GM12878 (cell line): ENCODE measurements around the gene KLF11.

Source experiments
- ASH2L ChIP-seq: fragments of 300-600, 200-600 bp; sonication (generic); IDR thresholded peaks from 2 replicates; pipeline ENCODE4 v1.6.1; 2017; ENCODE audit warnings: low read depth, mild to moderate bottlenecking, borderline replicate concordance
- ATF7 ChIP-seq: fragments of 450-650 bp; IDR thresholded peaks from 2 replicates; pipeline ENCODE4 v1.6.1; 2016; ENCODE audit warnings: low read depth, mild to moderate bottlenecking
- BHLHE40 ChIP-seq, 2 experiments: fragments of 450-650 bp in 1 of 2; IDR thresholded peaks; 2 replicates each; pipeline ENCODE4 v1.6.1; 2011 to 2017; ENCODE audit warnings: low read depth in 2 of 2, borderline replicate concordance in 1 of 2, improper control_type of control experiment in 1 of 2, low read length in 1 of 2, mild to moderate bottlenecking in 1 of 2
- BRCA1 ChIP-seq: IDR thresholded peaks from 2 replicates; pipeline ENCODE4 v1.6.1; 2011; ENCODE audit warnings: low read depth, low read length, improper control_type of control experiment
- CHD2 ChIP-seq: IDR thresholded peaks from 2 replicates; pipeline ENCODE4 v1.6.1; 2011; ENCODE audit warnings: low read depth, low read length, improper control_type of control experiment, borderline replicate concordance
- EZH2 ChIP-seq: IDR thresholded peaks from 2 replicates; pipeline ENCODE4 v1.6.1; 2012; ENCODE audit warnings: low read depth, mild to moderate bottlenecking, control low read depth, inconsistent platforms, low read length, borderline replicate concordance; ENCODE audit not compliant: control insufficient read depth
- FOS ChIP-seq: IDR thresholded peaks from 3 replicates; pipeline ENCODE4 v1.6.1; 2011; ENCODE audit warnings: borderline replicate concordance; ENCODE audit not compliant: insufficient read length; ENCODE audit errors: extremely low read depth
- KDM1A ChIP-seq: fragments of 200-600 bp; sonication (generic); IDR thresholded peaks from 2 replicates; pipeline ENCODE4 v1.6.1; 2016; ENCODE audit warnings: borderline replicate concordance
- NFIC ChIP-seq: IDR thresholded peaks from 2 replicates; pipeline ENCODE4 v1.6.1; 2012; ENCODE audit warnings: low read depth, mild to moderate bottlenecking, inconsistent platforms, low read length, moderate library complexity
- TARDBP ChIP-seq: IDR thresholded peaks from 2 replicates; pipeline ENCODE4 v1.6.1; 2016; ENCODE audit warnings: borderline replicate concordance
- TF ChIP-seq, protein P1 (sequence below): IDR thresholded peaks from 2 replicates; pipeline ENCODE4 v1.6.1; 2011; ENCODE audit warnings: low read depth, low read length, improper control_type of control experiment, borderline replicate concordance
- TF ChIP-seq, protein P2 (sequence below), 3 experiments: IDR thresholded peaks in 2 of 3; conservative IDR thresholded peaks in 1 of 3; 2 replicates each; pipeline ENCODE4 v1.5.1; 2011; ENCODE audit warnings: low read depth in 3 of 3, low read length in 3 of 3, mild to moderate bottlenecking in 3 of 3, control low read depth in 2 of 3, moderate library complexity in 2 of 3, inconsistent platforms in 1 of 3, mixed read lengths in 1 of 3; ENCODE audit not compliant: control insufficient read depth in 2 of 3, insufficient read depth in 1 of 3; ENCODE audit errors: extremely low read depth in 1 of 3
- TF ChIP-seq, protein P3 (sequence below): IDR thresholded peaks from 2 replicates; pipeline ENCODE4 v1.6.1; 2011; ENCODE audit warnings: mild to moderate bottlenecking, low read depth, low read length, moderate library complexity; ENCODE audit not compliant: insufficient replicate concordance
- TF ChIP-seq, protein P4 (sequence below): IDR thresholded peaks from 2 replicates; pipeline ENCODE4 v1.6.1; 2012; ENCODE audit warnings: improper control_type of control experiment, low read depth, low read length; ENCODE audit not compliant: insufficient replicate concordance

DNA sequence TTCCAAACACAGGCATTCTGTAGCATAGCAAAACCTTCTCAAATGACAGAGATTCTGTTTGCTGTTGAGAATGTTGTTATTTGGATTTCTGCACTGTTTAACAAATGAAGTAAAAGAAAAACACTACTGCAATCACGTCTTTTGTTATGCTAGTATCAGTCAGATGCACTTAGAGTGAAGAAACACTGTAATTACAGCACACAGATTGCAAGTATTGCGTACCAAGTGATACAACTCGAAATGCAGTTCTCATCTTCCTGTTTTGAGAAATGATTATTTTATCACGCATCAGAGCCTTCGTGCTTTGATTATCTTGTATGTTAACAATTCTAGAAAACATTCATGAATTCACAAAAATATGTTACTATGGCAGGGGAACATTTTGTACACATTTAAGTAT lies 41.8 kb upstream of the KLF11 start:
- TF ChIP-seq KDM1A (no peak), FOS (no peak), NFIC (no peak), BRCA1 (no peak), ATF7 (no peak), TARDBP (no peak), CHD2 (no peak), BHLHE40 (IDR thresholded peaks at IDR 0.05; ENCODE audit: borderline replicate concordance in 1 of 2, low read depth in 2 of 2, low read length in 1 of 2) (no peak), ASH2L (no peak), EZH2 (no peak)
- TF ChIP-seq, protein P1, sequence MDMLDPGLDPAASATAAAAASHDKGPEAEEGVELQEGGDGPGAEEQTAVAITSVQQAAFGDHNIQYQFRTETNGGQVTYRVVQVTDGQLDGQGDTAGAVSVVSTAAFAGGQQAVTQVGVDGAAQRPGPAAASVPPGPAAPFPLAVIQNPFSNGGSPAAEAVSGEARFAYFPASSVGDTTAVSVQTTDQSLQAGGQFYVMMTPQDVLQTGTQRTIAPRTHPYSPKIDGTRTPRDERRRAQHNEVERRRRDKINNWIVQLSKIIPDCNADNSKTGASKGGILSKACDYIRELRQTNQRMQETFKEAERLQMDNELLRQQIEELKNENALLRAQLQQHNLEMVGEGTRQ, result no peak
- TF ChIP-seq, protein P2, sequence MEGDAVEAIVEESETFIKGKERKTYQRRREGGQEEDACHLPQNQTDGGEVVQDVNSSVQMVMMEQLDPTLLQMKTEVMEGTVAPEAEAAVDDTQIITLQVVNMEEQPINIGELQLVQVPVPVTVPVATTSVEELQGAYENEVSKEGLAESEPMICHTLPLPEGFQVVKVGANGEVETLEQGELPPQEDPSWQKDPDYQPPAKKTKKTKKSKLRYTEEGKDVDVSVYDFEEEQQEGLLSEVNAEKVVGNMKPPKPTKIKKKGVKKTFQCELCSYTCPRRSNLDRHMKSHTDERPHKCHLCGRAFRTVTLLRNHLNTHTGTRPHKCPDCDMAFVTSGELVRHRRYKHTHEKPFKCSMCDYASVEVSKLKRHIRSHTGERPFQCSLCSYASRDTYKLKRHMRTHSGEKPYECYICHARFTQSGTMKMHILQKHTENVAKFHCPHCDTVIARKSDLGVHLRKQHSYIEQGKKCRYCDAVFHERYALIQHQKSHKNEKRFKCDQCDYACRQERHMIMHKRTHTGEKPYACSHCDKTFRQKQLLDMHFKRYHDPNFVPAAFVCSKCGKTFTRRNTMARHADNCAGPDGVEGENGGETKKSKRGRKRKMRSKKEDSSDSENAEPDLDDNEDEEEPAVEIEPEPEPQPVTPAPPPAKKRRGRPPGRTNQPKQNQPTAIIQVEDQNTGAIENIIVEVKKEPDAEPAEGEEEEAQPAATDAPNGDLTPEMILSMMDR (IDR thresholded peaks at IDR 0.05 in 2 of 3, conservative IDR thresholded peaks at IDR 0.05 in 1 of 3; ENCODE audit: control insufficient read depth in 2 of 3, extremely low read depth in 1 of 3, insufficient read depth in 1 of 3, low read depth in 3 of 3, low read length in 3 of 3), result no peak
- TF ChIP-seq, protein P3, sequence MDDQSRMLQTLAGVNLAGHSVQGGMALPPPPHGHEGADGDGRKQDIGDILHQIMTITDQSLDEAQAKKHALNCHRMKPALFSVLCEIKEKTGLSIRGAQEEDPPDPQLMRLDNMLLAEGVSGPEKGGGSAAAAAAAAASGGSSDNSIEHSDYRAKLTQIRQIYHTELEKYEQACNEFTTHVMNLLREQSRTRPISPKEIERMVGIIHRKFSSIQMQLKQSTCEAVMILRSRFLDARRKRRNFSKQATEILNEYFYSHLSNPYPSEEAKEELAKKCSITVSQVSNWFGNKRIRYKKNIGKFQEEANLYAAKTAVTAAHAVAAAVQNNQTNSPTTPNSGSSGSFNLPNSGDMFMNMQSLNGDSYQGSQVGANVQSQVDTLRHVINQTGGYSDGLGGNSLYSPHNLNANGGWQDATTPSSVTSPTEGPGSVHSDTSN, result no peak
- TF ChIP-seq, protein P4, sequence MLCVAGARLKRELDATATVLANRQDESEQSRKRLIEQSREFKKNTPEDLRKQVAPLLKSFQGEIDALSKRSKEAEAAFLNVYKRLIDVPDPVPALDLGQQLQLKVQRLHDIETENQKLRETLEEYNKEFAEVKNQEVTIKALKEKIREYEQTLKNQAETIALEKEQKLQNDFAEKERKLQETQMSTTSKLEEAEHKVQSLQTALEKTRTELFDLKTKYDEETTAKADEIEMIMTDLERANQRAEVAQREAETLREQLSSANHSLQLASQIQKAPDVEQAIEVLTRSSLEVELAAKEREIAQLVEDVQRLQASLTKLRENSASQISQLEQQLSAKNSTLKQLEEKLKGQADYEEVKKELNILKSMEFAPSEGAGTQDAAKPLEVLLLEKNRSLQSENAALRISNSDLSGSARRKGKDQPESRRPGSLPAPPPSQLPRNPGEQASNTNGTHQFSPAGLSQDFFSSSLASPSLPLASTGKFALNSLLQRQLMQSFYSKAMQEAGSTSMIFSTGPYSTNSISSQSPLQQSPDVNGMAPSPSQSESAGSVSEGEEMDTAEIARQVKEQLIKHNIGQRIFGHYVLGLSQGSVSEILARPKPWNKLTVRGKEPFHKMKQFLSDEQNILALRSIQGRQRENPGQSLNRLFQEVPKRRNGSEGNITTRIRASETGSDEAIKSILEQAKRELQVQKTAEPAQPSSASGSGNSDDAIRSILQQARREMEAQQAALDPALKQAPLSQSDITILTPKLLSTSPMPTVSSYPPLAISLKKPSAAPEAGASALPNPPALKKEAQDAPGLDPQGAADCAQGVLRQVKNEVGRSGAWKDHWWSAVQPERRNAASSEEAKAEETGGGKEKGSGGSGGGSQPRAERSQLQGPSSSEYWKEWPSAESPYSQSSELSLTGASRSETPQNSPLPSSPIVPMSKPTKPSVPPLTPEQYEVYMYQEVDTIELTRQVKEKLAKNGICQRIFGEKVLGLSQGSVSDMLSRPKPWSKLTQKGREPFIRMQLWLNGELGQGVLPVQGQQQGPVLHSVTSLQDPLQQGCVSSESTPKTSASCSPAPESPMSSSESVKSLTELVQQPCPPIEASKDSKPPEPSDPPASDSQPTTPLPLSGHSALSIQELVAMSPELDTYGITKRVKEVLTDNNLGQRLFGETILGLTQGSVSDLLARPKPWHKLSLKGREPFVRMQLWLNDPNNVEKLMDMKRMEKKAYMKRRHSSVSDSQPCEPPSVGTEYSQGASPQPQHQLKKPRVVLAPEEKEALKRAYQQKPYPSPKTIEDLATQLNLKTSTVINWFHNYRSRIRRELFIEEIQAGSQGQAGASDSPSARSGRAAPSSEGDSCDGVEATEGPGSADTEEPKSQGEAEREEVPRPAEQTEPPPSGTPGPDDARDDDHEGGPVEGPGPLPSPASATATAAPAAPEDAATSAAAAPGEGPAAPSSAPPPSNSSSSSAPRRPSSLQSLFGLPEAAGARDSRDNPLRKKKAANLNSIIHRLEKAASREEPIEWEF, result no peak
